Mesenchymal stem cell (in vitro differentiated cells and primary cell): ENCODE data around the gene MYH13.

ENCODE experiments used
- DNase-seq: peaks from one replicate; pipeline ENCODE4 v3.0.0-alpha.2; 2013
- H2AFZ ChIP-seq: one replicate; pipeline ENCODE4 v1.6.1; 2013; ENCODE audit warnings: low read depth, mild to moderate bottlenecking, control low read depth, inconsistent platforms, low read length, moderate library complexity
- H2AK5ac ChIP-seq: 2 replicates; pipeline ENCODE4 v1.6.1; 2013; ENCODE audit warnings: low read length, moderate library complexity, mild to moderate bottlenecking, inconsistent platforms; ENCODE audit not compliant: severe bottlenecking
- H2BK120ac ChIP-seq: one replicate; pipeline ENCODE4 v1.6.1; 2013; ENCODE audit warnings: low read depth, mild to moderate bottlenecking, inconsistent platforms, low read length, moderate library complexity
- H2BK12ac ChIP-seq, 2 experiments: one replicate each; pipeline ENCODE4 v1.6.1; 2013; ENCODE audit warnings: inconsistent platforms in 2 of 2, low read length in 2 of 2, mild to moderate bottlenecking in 2 of 2, moderate library complexity in 2 of 2, control low read depth in 1 of 2
- H2BK15ac ChIP-seq: one replicate; pipeline ENCODE4 v1.6.1; 2013; ENCODE audit warnings: mild to moderate bottlenecking, low read depth, inconsistent platforms; ENCODE audit not compliant: poor library complexity, severe bottlenecking
- H2BK5ac ChIP-seq: 2 replicates; pipeline ENCODE4 v1.6.1; 2013; ENCODE audit warnings: low read depth, mild to moderate bottlenecking, low read length, control low read depth, inconsistent platforms; ENCODE audit not compliant: poor library complexity, severe bottlenecking
- H3K14ac ChIP-seq, 2 experiments: one replicate each; pipeline ENCODE4 v1.6.1; 2013; ENCODE audit warnings: inconsistent platforms in 2 of 2, low read length in 2 of 2, control low read depth in 1 of 2, mild to moderate bottlenecking in 1 of 2, moderate library complexity in 1 of 2
- H3K18ac ChIP-seq, 2 experiments: one replicate each; pipeline ENCODE4 v1.6.1; 2013; ENCODE audit warnings: inconsistent platforms in 2 of 2, low read length in 2 of 2, control low read depth in 1 of 2, low read depth in 1 of 2, mild to moderate bottlenecking in 1 of 2
- H3K23ac ChIP-seq, 2 experiments: one replicate each; pipeline ENCODE4 v1.6.1; 2013; ENCODE audit warnings: inconsistent platforms in 2 of 2, low read length in 2 of 2, mild to moderate bottlenecking in 2 of 2, moderate library complexity in 2 of 2, control low read depth in 1 of 2
- H3K27ac ChIP-seq: 2 replicates; pipeline ENCODE4 v1.5.1; 2013; ENCODE audit warnings: mild to moderate bottlenecking, moderate library complexity, low read length, control low read depth, inconsistent platforms; ENCODE audit not compliant: poor library complexity, severe bottlenecking
- H3K27me3 ChIP-seq, 2 experiments: 2 replicates each; pipeline versions ENCODE4 v1.6.1 to v1.7.0; 2013; ENCODE audit warnings: low read length in 2 of 2, mild to moderate bottlenecking in 2 of 2, moderate library complexity in 2 of 2, control low read depth in 1 of 2, inconsistent platforms in 1 of 2; ENCODE audit not compliant: control insufficient read depth in 1 of 2, insufficient read depth in 1 of 2
- H3K36me3 ChIP-seq, 2 experiments: 2 replicates each; pipeline versions ENCODE4 v1.6.1 to v1.7.0; 2013; ENCODE audit warnings: low read length in 2 of 2, control low read depth in 1 of 2, inconsistent platforms in 1 of 2, low read depth in 1 of 2, mild to moderate bottlenecking in 1 of 2; ENCODE audit not compliant: insufficient read depth in 2 of 2, control insufficient read depth in 1 of 2
- H3K4ac ChIP-seq, 2 experiments: one replicate each; pipeline ENCODE4 v1.6.1; 2013; ENCODE audit warnings: inconsistent platforms in 2 of 2, low read length in 2 of 2, mild to moderate bottlenecking in 2 of 2, moderate library complexity in 2 of 2, control low read depth in 1 of 2, low read depth in 1 of 2
- H3K4me1 ChIP-seq: 2 replicates; pipeline ENCODE4 v1.6.1; 2013; ENCODE audit warnings: low read depth, low read length, control low read depth; ENCODE audit not compliant: control insufficient read depth, insufficient read depth
- H3K4me2 ChIP-seq: 2 replicates; pipeline ENCODE4 v1.6.1; 2013; ENCODE audit warnings: low read length, mild to moderate bottlenecking, inconsistent platforms; ENCODE audit not compliant: poor library complexity, severe bottlenecking
- H3K4me3 ChIP-seq, 2 experiments: 2 replicates each; pipeline versions ENCODE4 v1.5.1 to v1.7.0; 2013; ENCODE audit warnings: low read length in 2 of 2, mild to moderate bottlenecking in 2 of 2, control low read depth in 1 of 2, low read depth in 1 of 2; ENCODE audit not compliant: insufficient read depth in 1 of 2
- H3K79me1 ChIP-seq: replicated peaks from 2 replicates; pipeline ENCODE4 v1.6.1; 2013; ENCODE audit warnings: mild to moderate bottlenecking, control low read depth, low read length, inconsistent platforms; ENCODE audit not compliant: poor library complexity, severe bottlenecking
- H3K9ac ChIP-seq: 2 replicates; pipeline ENCODE4 v1.7.0; 2013; ENCODE audit warnings: mild to moderate bottlenecking, low read length, moderate library complexity
- H3K9me3 ChIP-seq: 2 replicates; pipeline ENCODE4 v1.7.0; 2013; ENCODE audit warnings: mild to moderate bottlenecking, low read length; ENCODE audit not compliant: control insufficient read depth
- H4K8ac ChIP-seq: one replicate; pipeline ENCODE4 v1.6.1; 2013; ENCODE audit warnings: inconsistent platforms, mild to moderate bottlenecking, low read length, moderate library complexity
- H4K91ac ChIP-seq: one replicate; pipeline ENCODE4 v1.6.1; 2013; ENCODE audit warnings: mild to moderate bottlenecking, low read length, inconsistent platforms
- WGBS: methylation state at CpG from one replicate; pipeline ENCODE4 v1.1.7; 2013; ENCODE audit warnings: mixed read lengths; 5-methylcytosine and 5-hydroxymethylcytosine counted together

MYH13 gene

GRCh38 chr17:10328971-10329923 lies 43.6 kb downstream of the MYH13 start:
- peaks cover 1 to 14% of the 10 kb centered on the region in 2 experiments for H3K27me3 ChIP-seq
- 91% methylated on average over 15 of the region's 15 CpGs for WGBS
- H2AFZ ChIP-seq, result no peak overlapping the region
- no peak overlapping the region for H3K18ac ChIP-seq
- H3K9ac ChIP-seq, result no peak overlapping the region
- no peak overlapping the region for H3K4me2 ChIP-seq
- no peak overlapping the region for H4K8ac ChIP-seq
- no peak overlapping the region for H3K4ac ChIP-seq
- no peak overlapping the region for H4K91ac ChIP-seq
- no peak overlapping the region for H2BK15ac ChIP-seq
- no peak overlapping the region for H3K27ac ChIP-seq
- H3K23ac ChIP-seq, result no peak overlapping the region
- no peaks in the 10 kb centered on the region for H3K79me1 ChIP-seq
- no peak for DNase-seq
- no peak overlapping the region for H3K14ac ChIP-seq
- no peak overlapping the region for H2BK5ac ChIP-seq
- H3K36me3 ChIP-seq, result no peaks in the 10 kb centered on the region
- H2BK120ac ChIP-seq, result no peak overlapping the region
- H3K4me1 ChIP-seq, result no peaks in the 10 kb centered on the region
- no peak overlapping the region for H2BK12ac ChIP-seq
- no peak overlapping the region for H2AK5ac ChIP-seq
- H3K4me3 ChIP-seq, result no peak overlapping the region
- H3K9me3 ChIP-seq, result no peaks in the 10 kb centered on the region

GRCh38 chr17:10328206-10328605 lies 44.6 kb downstream of the MYH13 start:
- no peak for DNase-seq
- H3K23ac ChIP-seq, result no peak overlapping the region
- no peaks in the 10 kb centered on the region for H3K36me3 ChIP-seq
- H3K4me2 ChIP-seq, result no peak overlapping the region
- H3K14ac ChIP-seq, result no peak overlapping the region
- H2AK5ac ChIP-seq, result no peak overlapping the region
- H4K8ac ChIP-seq, result no peak overlapping the region
- H2BK12ac ChIP-seq, result no peak overlapping the region
- no peak overlapping the region for H3K4ac ChIP-seq
- H3K27me3 ChIP-seq, result peaks cover 6 to 14% of the 10 kb centered on the region in 2 experiments
- no peak overlapping the region for H2BK15ac ChIP-seq
- H3K27ac ChIP-seq, result no peak overlapping the region
- no peak overlapping the region for H3K9ac ChIP-seq
- 97% methylated on average over 7 of the region's 7 CpGs for whole genome bisulfite sequencing
- H2BK120ac ChIP-seq, result no peak overlapping the region
- no peaks in the 10 kb centered on the region for H3K9me3 ChIP-seq
- no peak overlapping the region for H3K18ac ChIP-seq
- no peak overlapping the region for H3K4me3 ChIP-seq
- H3K79me1 ChIP-seq, result no peaks in the 10 kb centered on the region
- H2AFZ ChIP-seq, result no peak overlapping the region
- H4K91ac ChIP-seq, result no peak overlapping the region
- no peaks in the 10 kb centered on the region for H3K4me1 ChIP-seq
- no peak overlapping the region for H2BK5ac ChIP-seq

GRCh38 chr17:10327640-10328039 lies 45.2 kb downstream of the MYH13 start:
- Histone ChIP-seq H4K8ac (no peak overlapping the region), H3K4me2 (no peak overlapping the region), H3K27me3 (peaks cover 6 to 14% of the 10 kb centered on the region in 2 experiments), H3K9me3 (no peaks in the 10 kb centered on the region), H3K14ac (no peak overlapping the region), H2BK120ac (no peak overlapping the region), H3K36me3 (no peaks in the 10 kb centered on the region), H4K91ac (no peak overlapping the region), H2BK12ac (no peak overlapping the region), H2BK5ac (no peak overlapping the region), H3K4ac (no peak overlapping the region), H3K79me1 (no peaks in the 10 kb centered on the region), H2AFZ (no peak overlapping the region), H3K23ac (no peak overlapping the region), H3K9ac (no peak overlapping the region), H2AK5ac (no peak overlapping the region), H3K27ac (no peak overlapping the region), H2BK15ac (no peak overlapping the region), H3K4me1 (no peaks in the 10 kb centered on the region), H3K4me3 (no peak overlapping the region), H3K18ac (no peak overlapping the region)
- DNase-seq, result peak; percentile 76
- WGBS, result 41% methylated on average over 10 of the region's 10 CpGs

GRCh38 chr17:10325031-10325695 lies 47.6 kb downstream of the MYH13 start:
- H3K18ac ChIP-seq, result no peak overlapping the region
- no peak overlapping the region for H2AFZ ChIP-seq
- H3K79me1 ChIP-seq, result no peaks in the 10 kb centered on the region
- WGBS, result 68% methylated on average over 2 of the region's 4 CpGs
- H3K4ac ChIP-seq, result no peak overlapping the region
- no peak overlapping the region for H3K23ac ChIP-seq
- H2BK12ac ChIP-seq, result no peak overlapping the region
- no peak overlapping the region for H3K14ac ChIP-seq
- no peak overlapping the region for H2BK15ac ChIP-seq
- no peak overlapping the region for H3K4me2 ChIP-seq
- no peaks in the 10 kb centered on the region for H3K36me3 ChIP-seq
- DNase-seq, result no peak
- H4K8ac ChIP-seq, result no peak overlapping the region
- no peaks in the 10 kb centered on the region for H3K4me1 ChIP-seq
- H2BK120ac ChIP-seq, result no peak overlapping the region
- H2BK5ac ChIP-seq, result no peak overlapping the region
- H3K27me3 ChIP-seq, result peaks cover 5 to 14% of the 10 kb centered on the region in 2 experiments
- no peak overlapping the region for H3K27ac ChIP-seq
- no peaks in the 10 kb centered on the region for H3K9me3 ChIP-seq
- no peak overlapping the region for H3K9ac ChIP-seq
- no peak overlapping the region for H4K91ac ChIP-seq
- H3K4me3 ChIP-seq, result no peak overlapping the region
- no peak overlapping the region for H2AK5ac ChIP-seq
